AG09309 (cell line): ENCODE results near the gene MFNG.

Experiments
- DNase-seq: peaks from one replicate; pipeline ENCODE4 v3.0.0-alpha.2; 2010; ENCODE audit warnings: low read depth
- H3K4me3 ChIP-seq: 2 replicates; pipeline ENCODE4 v1.5.1; 2011; ENCODE audit warnings: mild to moderate bottlenecking, low read depth, low read length, moderate library complexity; ENCODE audit not compliant: control insufficient read depth
- CTCF ChIP-seq: IDR thresholded peaks from 2 replicates; pipeline ENCODE4 v1.5.1; 2011; ENCODE audit warnings: mild to moderate bottlenecking, low read depth, low read length, inconsistent platforms; ENCODE audit not compliant: insufficient read depth, control insufficient read depth; ENCODE audit errors: missing control alignments

Gene MFNG

GRCh38 chr22:37442135-37442534 is 44.0 kb downstream of the MFNG start:
- no peak for DNase-seq
- no peak overlapping the region for H3K4me3 ChIP-seq
- TF ChIP-seq CTCF, result no peak

GRCh38 chr22:37440875-37441274 is 45.3 kb downstream of the MFNG start:
- H3K4me3 ChIP-seq, result no peak overlapping the region
- TF ChIP-seq CTCF, result no peak
- no peak for DNase-seq

- no peak for TF ChIP-seq CTCF
- H3K4me3 ChIP-seq, result no peak overlapping the region
- DNase-seq, result no peak
These were observed 46.8 kb downstream of the MFNG start for GRCh38 chr22:37439347-37439746.

- DNase-seq, result no peak
- no peak overlapping the region for H3K4me3 ChIP-seq
These were observed 50.1 kb downstream of the MFNG start for GRCh38 chr22:37435970-37436603.

GRCh38 chr22:37433786-37434185 is 52.4 kb downstream of the MFNG start:
- no peak for DNase-seq
- H3K4me3 ChIP-seq, result no peak overlapping the region
- no peak for TF ChIP-seq CTCF

More at GRCh38 chr22:37435970-37436603, 50.1 kb downstream of the MFNG start:
- no peak for TF ChIP-seq CTCF

GRCh38 chr22:37432708-37433054 is 53.5 kb downstream of the MFNG start:
- no peak overlapping the region for H3K4me3 ChIP-seq
- no peak for DNase-seq
- TF ChIP-seq CTCF, result no peak
